Stimulated activated CD4-positive, alpha-beta T cell treated with anti-CD3 and anti-CD28 coated beads, TNF-alpha, amount 100 ng/mL, for 48 hours (primary cell): ENCODE results near the gene ZBTB47.

Source experiments
- DNase-seq, 3 donors: peaks; one replicate each; pipeline ENCODE4 v3.0.0-alpha.2; 2020; ENCODE audit warnings: low read depth in 3 of 3

The ZBTB47 gene

DNA sequence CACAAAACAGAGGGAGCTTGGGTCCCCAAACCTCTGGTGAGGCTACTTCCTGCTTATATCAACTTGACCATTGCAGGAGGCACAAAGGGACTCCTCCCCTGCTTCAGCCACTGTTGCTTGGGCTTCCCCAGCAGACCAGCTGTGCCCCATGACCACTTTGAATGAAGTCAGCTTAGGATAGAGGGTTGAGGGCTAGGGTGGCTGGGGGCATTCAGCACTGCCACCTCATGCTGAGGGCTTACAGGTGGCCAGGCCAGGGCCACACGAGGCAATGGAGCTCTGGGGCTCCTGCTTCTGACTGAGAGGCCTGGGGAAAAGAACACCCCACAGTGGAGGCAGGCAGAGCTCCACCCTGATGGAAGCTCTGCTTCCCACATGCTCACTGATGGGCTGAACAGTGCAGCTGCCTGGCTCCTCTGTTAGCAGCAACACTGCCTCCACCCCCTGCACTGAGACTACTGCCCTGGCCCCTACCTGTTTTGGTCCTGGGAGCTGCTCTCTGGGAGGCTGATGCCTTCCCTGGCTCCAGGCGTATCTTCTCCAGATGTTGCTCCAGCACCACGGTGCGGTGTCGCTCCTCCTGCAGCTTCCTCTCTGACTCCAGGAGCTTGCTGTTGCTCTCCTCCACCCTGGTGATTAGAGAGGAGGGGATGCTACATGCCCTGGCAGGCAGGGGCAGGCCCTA, 59.3 kb downstream of the ZBTB47 start:
- no peak for DNase-seq

DNA sequence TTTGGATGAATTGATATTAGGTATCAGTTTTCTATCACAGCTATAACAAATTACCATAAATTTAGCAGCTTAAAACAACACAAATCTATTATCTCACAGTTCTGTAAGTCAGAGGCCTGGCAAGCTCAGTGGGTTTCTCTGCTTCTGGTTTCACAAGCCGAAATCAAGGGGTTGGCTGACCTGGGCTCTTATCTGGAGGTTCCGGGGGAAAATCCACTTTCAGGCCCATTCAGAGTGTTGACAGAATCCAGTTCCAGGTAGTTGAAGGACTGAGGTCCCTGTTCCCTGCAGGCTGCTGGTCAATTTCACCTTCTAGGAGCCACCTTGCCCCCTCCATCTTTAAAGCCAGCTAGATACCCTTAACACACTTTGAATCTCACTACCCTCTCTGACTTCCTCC, 60.2 kb downstream of the ZBTB47 start:
- DNase-seq = no peak

DNA sequence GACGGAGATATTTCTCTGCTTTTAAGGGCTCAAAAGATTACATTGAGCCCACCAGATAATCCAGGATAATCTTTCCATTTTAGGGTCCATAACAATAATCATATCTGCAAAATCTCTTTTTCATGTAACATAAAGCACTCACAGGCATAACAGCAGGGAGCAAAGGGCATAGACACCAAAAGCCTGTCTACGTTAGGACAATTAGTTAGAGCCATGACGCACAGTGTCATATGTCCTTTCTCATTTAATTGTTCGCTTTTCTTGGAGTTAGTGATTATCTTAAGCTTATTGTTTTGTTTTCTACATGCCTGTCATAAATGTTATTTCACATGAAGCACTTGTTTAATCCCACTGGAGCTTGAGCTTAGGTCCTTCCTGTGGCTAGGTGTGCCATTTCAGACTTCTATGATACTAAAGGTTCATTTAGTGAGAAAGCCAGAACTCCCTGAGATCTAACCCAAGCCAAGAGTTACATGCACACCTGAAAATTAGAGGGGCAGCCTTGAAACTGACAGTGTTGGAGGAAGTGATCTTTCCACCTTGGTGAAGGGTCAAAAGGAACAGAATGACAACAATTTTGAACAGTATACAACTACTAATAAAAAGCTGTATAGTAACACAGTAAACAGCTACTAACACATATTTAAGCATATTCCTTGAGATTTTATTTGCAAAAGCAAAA, 60.8 kb downstream of the ZBTB47 start:
- DNase-seq = no peak
